ENCODE measurements around the gene ACOXL.

- no peak for TF ChIP-seq BRCA1 (IDR thresholded peaks at IDR 0.05; ENCODE audit: low read depth, low read length)
- no peak for TF ChIP-seq JUN (IDR thresholded peaks at IDR 0.05; ENCODE audit: low read depth, low read length)
Measured at GRCh38 chr2:111142101-111142500, 409.7 kb downstream of the ACOXL start.
